ENCODE results near the gene MYT1. TPM values are rescaled to one million over a fixed set of nuclear protein-coding genes. Genes with fewer than 3 reads are reported as not detected.

Gene MYT1
- total and polyA plus RNA-seq, 9 of the 15 experiments (the other 6 are each of a cell fraction or from before 2014, with no cell fraction given): 0.02 to 0.12 (median 0.06) TPM; not detected in 4

DNA sequence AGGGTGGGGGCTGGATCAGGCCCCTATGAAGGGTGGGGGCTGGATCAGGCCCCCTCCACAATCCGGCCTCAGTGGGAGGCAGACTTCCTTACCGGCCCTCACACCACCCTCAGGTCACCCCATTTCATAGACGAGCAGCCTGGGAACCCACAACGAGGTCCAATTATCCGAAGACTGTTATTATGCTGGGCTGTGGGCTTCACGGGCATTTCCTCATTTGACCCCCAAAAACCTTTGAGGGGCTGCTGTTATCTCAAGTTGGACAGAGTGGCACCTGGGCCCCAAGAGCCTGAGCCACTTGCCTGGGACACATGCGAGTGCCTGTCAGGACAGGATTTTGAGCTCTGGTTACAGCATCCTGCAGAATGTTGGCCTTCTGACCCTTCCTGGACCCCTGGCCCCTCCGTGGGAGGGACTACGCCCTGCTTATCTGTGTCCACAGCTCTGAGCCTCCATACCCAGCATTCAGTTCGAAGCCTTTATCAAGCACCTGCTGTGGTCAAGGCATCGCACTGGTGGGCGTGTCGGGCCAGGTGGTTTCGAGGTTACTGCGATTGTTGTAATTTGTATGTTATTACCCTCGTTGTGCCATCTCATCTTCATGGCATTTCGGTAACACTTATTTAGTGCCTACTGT lies 56.8 kb downstream of the MYT1 start (continued):
- TF ChIP-seq GMEB1 (CRISPR knock-in tag; IDR thresholded peaks at IDR 0.05): no peak
- no peak for TF ChIP-seq RBM25 (IDR thresholded peaks at IDR 0.05; ENCODE audit: low read depth, low read length, severe bottlenecking)
- TF ChIP-seq EZH2 (IDR thresholded peaks at IDR 0.05; ENCODE audit: borderline replicate concordance, low read depth, low read length): no peak
- no peak for TF ChIP-seq PPARD (CRISPR knock-in tag; IDR thresholded peaks at IDR 0.05)
- no peak for TF ChIP-seq POLR2G (IDR thresholded peaks at IDR 0.05; ENCODE audit: low read depth, low read length)
- TF ChIP-seq ZNF347 (CRISPR knock-in tag; IDR thresholded peaks at IDR 0.05; ENCODE audit: low read depth): no peak
- no peak for TF ChIP-seq SAFB2 (IDR thresholded peaks at IDR 0.05; ENCODE audit: borderline replicate concordance, low read depth, low read length, severe bottlenecking)
- no peak for TF ChIP-seq BACH1 (tag; IDR thresholded peaks at IDR 0.05)
- TF ChIP-seq ZNF75A (CRISPR knock-in tag; IDR thresholded peaks at IDR 0.05): no peak
- no peak for TF ChIP-seq CEBPZ (IDR thresholded peaks at IDR 0.05; ENCODE audit: borderline replicate concordance, low read depth, low read length)
- no peak for TF ChIP-seq KAT8 (IDR thresholded peaks at IDR 0.05; ENCODE audit: low read depth)
- TF ChIP-seq CBX8 (IDR thresholded peaks at IDR 0.05; ENCODE audit: borderline replicate concordance, extremely low read depth, low read depth, low read length, poor library complexity, severe bottlenecking): no peak
- peak; percentile 85; the same call in 1 of the 2 replicates for TF ChIP-seq NR2F6 (CRISPR knock-in tag; IDR thresholded peaks at IDR 0.05)
- TF ChIP-seq UBTF (IDR thresholded peaks at IDR 0.05; ENCODE audit: borderline replicate concordance in 1 of 2, low read depth in 2 of 2, low read length in 2 of 2): no peak
- TF ChIP-seq ZNF77 (CRISPR knock-in tag; IDR thresholded peaks at IDR 0.05): no peak
- TF ChIP-seq KDM1A (IDR thresholded peaks at IDR 0.05): peak; percentile 98 to 99
- peak; percentile 97 for TF ChIP-seq ARID1B (IDR thresholded peaks at IDR 0.05)
- no peak for TF ChIP-seq ZSCAN29 (IDR thresholded peaks at IDR 0.05)
- TF ChIP-seq CAMTA2 (CRISPR knock-in tag; conservative IDR thresholded peaks at IDR 0.05): no peak
